Gastrocnemius medialis (tissue), 4 donors: ENCODE data around the gene FXYD2.

Source experiments
- POLR2A ChIP-seq, 2 donors: fragments of 450-650 bp; IDR thresholded peaks; one replicate each; pipeline ENCODE4 v1.6.1; 2017; ENCODE audit warnings: antibody characterized with exemption in 2 of 2, mild to moderate bottlenecking in 2 of 2, moderate library complexity in 2 of 2
- TF ChIP-seq, protein P1 (sequence below), 5 experiments: fragments of 450-650 bp in 3 of 5; fragments of 200-600 bp in 2 of 5; sonication (generic) in 2 of 5; IDR thresholded peaks in 4 of 5; conservative IDR thresholded peaks in 1 of 5; 1 replicate in 4 of 5; 2 replicates in 1 of 5; pipeline ENCODE4 v1.5.1; 2016 to 2019; ENCODE audit warnings: antibody characterized with exemption in 5 of 5, mild to moderate bottlenecking in 3 of 5, moderate library complexity in 3 of 5

DNA sequence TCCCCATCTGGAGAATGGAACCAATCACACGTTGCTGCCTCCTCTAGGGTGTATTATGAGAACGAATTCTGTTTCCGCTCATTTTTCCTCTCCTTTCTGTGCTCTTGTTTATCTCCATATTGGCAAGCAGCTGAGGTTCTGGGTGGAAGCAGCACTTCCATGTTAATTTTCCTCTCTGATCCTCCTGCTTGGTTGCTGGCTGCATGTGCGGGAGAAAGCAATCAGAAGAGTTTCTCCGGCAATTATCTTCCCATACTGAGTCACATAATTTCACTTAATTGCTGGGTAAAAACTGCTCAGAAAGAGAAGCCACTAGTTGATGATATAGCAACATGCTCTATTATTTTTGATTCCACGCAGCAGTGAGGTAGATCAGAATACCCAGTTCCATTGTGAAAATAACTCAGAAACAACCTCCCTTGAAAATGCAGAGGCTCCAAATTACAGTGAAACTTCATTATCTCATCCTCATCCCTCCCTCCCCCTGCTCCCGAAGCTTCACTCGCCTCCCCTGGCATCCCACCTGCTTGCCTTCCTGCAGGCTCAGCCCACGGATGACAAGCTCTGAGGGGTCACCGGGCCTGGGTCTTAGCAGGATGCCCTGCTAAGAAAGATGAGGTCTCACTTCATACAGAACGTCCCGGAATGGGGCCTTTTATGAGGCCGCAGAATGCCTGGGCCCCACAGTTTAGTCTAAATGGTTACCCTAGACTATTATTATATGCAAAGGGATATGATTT lies 31.5 kb upstream of the FXYD2 start:
- no peak for TF ChIP-seq POLR2A (IDR thresholded peaks at IDR 0.05)
- TF ChIP-seq, protein P1, sequence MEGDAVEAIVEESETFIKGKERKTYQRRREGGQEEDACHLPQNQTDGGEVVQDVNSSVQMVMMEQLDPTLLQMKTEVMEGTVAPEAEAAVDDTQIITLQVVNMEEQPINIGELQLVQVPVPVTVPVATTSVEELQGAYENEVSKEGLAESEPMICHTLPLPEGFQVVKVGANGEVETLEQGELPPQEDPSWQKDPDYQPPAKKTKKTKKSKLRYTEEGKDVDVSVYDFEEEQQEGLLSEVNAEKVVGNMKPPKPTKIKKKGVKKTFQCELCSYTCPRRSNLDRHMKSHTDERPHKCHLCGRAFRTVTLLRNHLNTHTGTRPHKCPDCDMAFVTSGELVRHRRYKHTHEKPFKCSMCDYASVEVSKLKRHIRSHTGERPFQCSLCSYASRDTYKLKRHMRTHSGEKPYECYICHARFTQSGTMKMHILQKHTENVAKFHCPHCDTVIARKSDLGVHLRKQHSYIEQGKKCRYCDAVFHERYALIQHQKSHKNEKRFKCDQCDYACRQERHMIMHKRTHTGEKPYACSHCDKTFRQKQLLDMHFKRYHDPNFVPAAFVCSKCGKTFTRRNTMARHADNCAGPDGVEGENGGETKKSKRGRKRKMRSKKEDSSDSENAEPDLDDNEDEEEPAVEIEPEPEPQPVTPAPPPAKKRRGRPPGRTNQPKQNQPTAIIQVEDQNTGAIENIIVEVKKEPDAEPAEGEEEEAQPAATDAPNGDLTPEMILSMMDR (IDR thresholded peaks at IDR 0.05 in 4 of 5, conservative IDR thresholded peaks at IDR 0.05 in 1 of 5): no peak
